Measurements from ENCODE around the gene GALNT16. TPM values are rescaled to one million over a fixed set of nuclear protein-coding genes. Genes with fewer than 3 reads are reported as not detected.
A peak's percentile ranks its signal among the peaks of the same experiment; 100 is the strongest.

The GALNT16 gene
- polyA plus RNA-seq, 3 donors = 1.9 to 3.6 (median 3.4) TPM

DNA sequence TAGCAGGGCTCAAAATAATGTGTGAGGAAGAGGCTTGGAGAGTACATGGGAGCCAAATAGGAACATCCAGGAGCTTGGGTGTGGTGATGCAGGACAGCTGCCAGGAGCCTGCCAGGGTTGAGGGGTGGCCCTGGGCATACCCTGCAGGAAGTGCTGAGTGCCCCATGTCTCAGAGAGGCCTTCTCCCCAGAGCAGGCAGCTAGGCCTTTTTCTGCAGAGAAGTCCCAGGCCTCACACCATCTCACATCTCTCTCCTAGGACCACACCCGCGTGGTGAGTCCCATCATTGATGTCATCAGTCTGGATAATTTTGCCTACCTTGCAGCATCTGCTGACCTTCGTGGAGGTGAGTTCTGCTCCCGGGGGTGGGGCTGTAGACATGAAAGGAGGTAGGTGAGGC, 71.2 kb downstream of the GALNT16 start:
- DNase-seq (ENCODE audit: low read depth in 3 of 3, low spot score in 2 of 3) = no peak

- DNase-seq (ENCODE audit: low read depth in 3 of 3, low spot score in 2 of 3) = no peak
Observed at GRCh38 chr14:69332782-69333395, 72.9 kb downstream of the GALNT16 start.

DNA sequence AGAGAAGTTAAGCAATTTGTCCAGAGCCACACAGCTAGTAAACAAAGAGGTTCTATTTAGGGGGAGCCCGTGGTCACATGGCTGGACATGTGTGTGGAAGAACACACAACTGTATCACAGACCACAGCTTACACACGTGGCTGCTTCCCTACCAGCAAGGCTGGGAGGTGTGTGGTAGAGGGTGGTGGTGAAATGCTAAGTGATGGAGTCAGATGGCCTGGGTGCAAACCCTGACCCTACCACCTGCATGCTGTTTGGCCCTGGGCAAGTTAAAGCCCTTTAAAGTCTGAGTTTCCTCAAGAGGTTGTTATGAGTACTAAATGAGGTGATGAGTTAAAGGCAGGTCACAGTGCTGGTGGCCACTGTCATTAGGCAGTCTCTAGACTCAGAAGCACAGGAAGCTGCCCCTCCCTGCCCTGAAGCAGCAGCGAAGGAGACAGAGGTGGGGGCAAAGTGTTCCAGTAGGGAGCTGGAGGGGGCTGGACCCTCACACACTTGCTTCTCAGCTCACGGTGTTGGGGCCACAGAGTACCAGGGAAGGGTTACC, 73.9 kb downstream of the GALNT16 start:
- DNase-seq (ENCODE audit: low read depth in 3 of 3, low spot score in 2 of 3) = no peak

DNA sequence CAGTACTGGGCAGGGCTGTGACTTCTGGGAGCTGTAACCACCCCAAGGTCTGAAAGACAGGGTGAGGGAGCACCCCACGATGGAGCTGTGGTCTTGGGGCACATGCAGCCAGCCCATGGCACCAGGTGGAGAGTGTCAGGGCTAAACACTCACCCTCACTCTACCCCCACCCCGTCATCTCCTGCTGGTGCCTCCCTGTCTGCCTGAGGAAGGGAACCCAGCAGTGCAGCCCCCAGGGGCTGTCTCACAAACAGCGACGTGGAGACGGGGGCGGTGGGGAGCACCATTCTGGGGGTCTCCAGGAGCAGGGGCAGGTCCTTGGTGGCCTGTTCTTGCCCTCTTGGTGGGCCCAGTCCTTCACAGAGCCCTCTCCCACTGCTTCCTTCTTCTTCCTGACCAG, 74.6 kb downstream of the GALNT16 start:
- DNase-seq (ENCODE audit: low read depth in 3 of 3, low spot score in 2 of 3) = no peak

DNA sequence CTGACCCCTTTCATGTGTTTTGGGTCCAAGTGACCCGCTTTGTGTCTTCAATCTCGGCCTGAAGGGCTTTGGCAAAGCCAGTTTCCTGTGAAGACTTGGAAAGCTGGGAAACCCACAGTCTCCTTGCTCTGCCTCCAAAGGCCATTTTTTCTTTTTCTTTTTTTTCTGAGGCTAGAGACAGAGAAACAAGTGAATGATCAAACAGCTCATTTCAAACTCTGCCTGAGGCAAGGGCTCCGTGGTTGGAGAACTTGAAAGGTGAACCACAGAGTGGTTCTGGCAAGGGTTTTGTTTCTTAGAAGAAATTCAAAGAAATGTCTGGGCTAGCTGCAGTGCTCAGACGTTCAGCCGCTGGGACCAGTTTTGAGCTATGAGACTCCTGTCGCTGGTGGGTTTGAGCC, 75.4 kb downstream of the GALNT16 start:
- DNase-seq (ENCODE audit: low read depth in 3 of 3, low spot score in 2 of 3) = peak in 2 of 3 donors; percentile 9 to 18

GRCh38 chr14:69337984-69338383, 78.0 kb downstream of the GALNT16 start:
- no peak for DNase-seq (ENCODE audit: low read depth in 3 of 3, low spot score in 2 of 3)

DNA sequence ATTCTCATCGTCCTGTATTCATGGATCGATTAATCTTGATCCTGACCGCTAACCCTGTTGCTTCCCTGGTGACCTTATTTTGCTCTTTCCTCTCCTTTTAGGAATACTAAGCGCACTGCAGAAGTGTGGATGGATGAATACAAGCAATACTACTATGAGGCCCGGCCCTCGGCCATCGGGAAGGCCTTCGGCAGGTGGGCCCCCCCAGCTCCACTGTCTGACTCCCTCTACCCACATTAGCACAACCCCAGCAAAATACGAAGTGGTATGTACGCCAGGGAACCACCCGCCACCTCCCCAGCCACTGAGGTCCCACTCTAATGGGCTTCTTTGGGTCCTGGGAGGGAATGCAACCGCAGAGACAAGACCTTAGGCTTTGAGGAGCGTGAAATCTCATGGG, 79.5 kb downstream of the GALNT16 start:
- DNase-seq (ENCODE audit: low read depth in 3 of 3, low spot score in 2 of 3) = no peak

- no peak for DNase-seq (ENCODE audit: low read depth in 3 of 3, low spot score in 2 of 3)
Observed at GRCh38 chr14:69342928-69343525, 83.1 kb downstream of the GALNT16 start.

DNA sequence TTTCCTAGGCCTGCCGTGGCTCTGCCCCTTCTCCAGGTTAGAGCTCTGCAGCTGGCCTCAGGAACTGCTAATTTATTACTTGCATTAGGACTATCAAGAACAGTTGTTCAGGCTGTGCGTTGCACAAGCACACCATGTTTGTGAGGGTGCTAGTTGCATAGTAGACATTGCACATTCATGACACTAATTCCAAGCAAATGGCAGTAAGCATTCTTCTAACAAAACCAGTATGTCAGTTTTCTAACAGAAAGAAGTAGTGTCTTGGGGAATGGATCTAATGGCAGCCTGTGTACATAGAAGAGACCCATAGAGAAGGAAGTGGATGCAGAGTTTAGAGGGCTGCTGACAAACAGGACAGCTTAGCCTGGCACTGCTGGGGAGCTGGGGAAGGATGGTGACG, 84.2 kb downstream of the GALNT16 start:
- no peak for DNase-seq (ENCODE audit: low read depth in 3 of 3, low spot score in 2 of 3)

GRCh38 chr14:69345402-69345801, 85.4 kb downstream of the GALNT16 start:
- DNase-seq (ENCODE audit: low read depth in 3 of 3, low spot score in 2 of 3) = no peak

- DNase-seq (ENCODE audit: low read depth in 3 of 3, low spot score in 2 of 3) = no peak
Observed at GRCh38 chr14:69346710-69347109, 86.8 kb downstream of the GALNT16 start.

GRCh38 chr14:69349091-69349777, 89.3 kb downstream of the GALNT16 start:
- DNase-seq (ENCODE audit: low read depth in 3 of 3, low spot score in 2 of 3) = no peak

- DNase-seq (ENCODE audit: low read depth in 3 of 3, low spot score in 2 of 3) = no peak
Observed at GRCh38 chr14:69350892-69351291, 90.9 kb downstream of the GALNT16 start.

DNA sequence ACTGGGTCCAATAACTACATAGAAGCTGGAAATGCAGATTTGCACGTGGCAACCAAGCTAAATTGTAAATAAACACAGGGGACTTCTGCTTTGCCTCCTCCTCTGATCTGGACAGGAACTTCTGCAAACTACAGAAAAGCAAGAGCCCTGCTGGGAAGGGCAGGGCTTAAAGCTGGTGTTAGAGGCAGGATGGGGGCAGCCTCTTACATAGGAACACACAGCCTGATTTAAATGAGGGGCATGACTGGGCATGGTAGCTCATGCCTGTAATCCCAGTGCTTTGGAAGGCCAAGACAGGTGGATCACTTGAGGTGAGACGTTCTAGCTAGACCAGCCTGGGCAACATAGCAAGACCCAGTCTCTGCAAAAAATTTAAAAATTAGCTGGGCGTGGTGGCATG, 91.4 kb downstream of the GALNT16 start:
- DNase-seq (ENCODE audit: low read depth in 3 of 3, low spot score in 2 of 3) = no peak

DNA sequence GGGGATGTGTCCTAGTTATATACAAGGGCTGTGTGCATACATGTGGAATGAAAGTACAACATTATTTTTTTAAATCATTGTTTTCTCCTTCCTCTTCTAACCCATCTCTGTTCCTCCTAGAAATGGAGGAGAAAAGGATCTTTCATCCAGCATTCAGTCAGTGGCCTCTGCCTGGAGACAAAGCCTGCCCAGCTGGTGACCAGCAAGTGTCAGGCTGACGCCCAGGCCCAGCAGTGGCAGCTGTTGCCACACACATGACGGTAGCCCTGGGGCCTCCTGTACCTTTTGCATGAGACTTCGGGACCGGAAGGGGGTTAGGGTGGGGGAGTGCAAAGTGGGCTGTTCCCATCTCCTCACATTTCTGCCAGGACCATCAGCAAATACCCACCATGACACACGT, 92.0 kb downstream of the GALNT16 start:
- DNase-seq (ENCODE audit: low read depth in 3 of 3, low spot score in 2 of 3) = no peak

DNA sequence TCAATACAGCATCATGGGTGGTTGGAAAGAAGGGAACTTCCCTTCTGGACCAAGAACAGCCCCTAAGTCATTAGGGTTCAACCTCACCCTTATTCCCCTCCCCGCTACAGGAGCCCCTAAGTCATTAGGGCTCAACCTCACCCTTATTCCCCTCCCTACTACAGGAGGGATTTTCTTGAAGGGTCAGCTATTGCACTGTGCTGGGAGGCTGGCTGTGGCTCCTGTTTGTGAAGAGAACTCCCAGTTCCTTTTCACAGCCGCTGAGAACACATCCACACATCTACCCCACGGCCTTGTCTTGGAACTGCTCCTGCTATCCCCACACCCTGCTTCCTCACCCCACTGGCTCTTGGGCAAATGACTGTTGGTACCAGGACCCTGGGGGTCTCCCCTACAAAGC, 93.2 kb downstream of the GALNT16 start:
- no peak for DNase-seq (ENCODE audit: low read depth in 3 of 3, low spot score in 2 of 3)

- no peak for DNase-seq (ENCODE audit: low read depth in 3 of 3, low spot score in 2 of 3)
Observed at GRCh38 chr14:69354383-69355153, 94.6 kb downstream of the GALNT16 start.

GRCh38 chr14:69355154-69355597, 95.2 kb downstream of the GALNT16 start:
- no peak for DNase-seq (ENCODE audit: low read depth in 3 of 3, low spot score in 2 of 3)

DNA sequence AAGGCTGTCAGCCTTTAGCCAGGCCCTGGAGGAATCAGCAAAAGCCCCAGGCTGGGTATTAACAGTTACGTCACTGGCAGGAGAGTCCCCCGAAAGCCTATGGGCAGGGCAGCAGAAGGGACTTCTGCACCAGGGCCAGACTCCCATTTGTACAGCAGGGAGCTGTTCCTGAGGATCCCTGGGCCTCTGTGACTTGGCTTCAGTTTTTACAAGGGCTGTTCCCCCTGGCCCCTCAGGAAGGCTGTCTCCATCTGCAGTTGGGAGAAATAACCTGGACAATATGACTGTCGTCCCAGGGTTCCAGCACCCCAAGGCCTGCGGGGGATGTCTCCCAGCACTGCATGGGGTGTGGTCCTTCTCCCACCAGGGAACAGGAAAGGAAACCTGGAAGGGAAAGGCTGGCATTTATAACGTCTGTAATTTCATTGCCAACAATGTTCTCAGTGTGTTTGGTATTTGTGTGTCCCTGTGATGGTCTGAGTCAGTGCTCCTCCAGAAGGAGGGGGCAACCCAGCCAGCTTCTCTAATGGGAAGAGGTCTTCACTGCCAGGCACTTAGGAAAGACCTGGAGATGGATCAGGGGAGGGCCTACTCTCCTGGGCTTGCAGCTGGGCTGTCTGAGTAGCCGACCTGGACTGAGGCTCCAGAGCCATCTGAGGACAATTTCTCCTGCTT, 95.8 kb downstream of the GALNT16 start:
- DNase-seq (ENCODE audit: low read depth in 3 of 3, low spot score in 2 of 3) = no peak

DNA sequence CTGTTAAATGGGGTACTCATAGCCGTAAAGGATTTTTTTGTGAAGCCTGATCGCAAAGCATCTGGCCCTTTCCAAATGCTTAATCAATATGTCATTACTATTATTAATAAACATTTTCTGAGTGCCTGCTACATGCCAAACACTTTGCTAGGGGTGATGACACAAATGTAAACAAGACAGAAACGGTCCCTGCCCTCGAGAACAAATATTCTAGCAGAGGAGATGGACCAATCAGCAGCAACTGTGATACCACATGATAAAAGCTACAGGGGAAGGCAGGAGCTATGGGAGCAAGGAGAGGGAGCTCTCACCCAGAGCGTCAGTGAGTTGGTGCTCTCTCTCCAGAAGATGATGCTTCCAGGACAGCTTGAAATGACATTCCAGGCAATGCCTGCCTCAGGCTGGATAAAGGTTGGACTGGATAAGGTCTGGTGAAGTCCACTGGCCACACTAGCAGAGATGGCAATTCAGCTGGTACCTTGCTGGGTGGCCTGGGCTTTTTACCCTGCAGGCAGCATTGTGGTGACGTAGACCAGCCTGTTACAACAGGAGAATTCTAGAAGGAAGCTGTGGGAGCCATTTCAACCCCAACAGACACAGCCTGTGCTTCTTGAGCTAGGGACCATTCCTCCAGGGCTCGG, 97.1 kb downstream of the GALNT16 start:
- DNase-seq (ENCODE audit: low read depth in 3 of 3, low spot score in 2 of 3) = no peak
